DND-41 (cell line): ENCODE measurements around the gene AGPAT3.

Experiments used
- CTCF ChIP-seq: IDR thresholded peaks from 2 replicates; pipeline ENCODE4 v1.5.1; 2012; ENCODE audit warnings: borderline replicate concordance, low read length, moderate library complexity, mild to moderate bottlenecking; ENCODE audit not compliant: poor library complexity, severe bottlenecking; ENCODE audit errors: extremely low read depth
- EZH2 ChIP-seq: IDR thresholded peaks from 3 replicates; pipeline ENCODE4 v1.6.1; 2012; ENCODE audit warnings: borderline replicate concordance, low read depth, mild to moderate bottlenecking, moderate library complexity, low read length, inconsistent platforms; ENCODE audit not compliant: severe bottlenecking

GRCh38 chr21:43892334-43892733, 27.3 kb downstream of the AGPAT3 start:
- TF ChIP-seq CTCF (no peak), EZH2 (no peak)
